Activated CD4-positive, alpha-beta T cell treated with anti-CD3 and anti-CD28 coated beads for 48 hours (primary cell): ENCODE measurements around the gene C1QTNF4.
A peak's percentile ranks its signal among the peaks of the same experiment; 100 is the strongest.
"Not testable (repeated sequence)": the region's sequence is repeated elsewhere in the genome, so short reads cannot be mapped to it uniquely, and the experiment has no call there.

Experiments
- DNase-seq: peaks from one replicate; pipeline ENCODE4 v3.0.0-alpha.2; 2020

C1QTNF4 gene

DNA sequence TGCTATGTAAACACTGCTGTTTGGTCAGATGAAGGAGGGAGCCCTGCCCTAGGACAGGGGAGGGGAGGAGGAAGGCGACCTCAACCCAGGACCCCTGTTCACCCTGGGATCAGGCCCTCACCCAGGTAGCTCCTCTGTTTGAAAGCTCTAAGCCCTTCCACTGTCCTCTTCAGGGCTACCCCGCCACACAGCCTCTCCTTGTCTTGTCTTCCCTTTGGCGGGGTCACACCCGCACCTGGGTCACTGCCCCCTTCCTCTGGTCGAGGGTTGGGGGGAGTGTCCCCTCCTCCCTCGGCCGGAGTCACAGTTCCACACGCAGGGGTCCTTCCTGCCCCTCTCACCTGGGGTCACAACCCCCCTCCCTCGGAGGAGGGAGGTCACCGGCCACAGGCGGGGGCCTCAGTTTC, 29.3 kb downstream of the C1QTNF4 start:
- no peak for DNase-seq

DNA sequence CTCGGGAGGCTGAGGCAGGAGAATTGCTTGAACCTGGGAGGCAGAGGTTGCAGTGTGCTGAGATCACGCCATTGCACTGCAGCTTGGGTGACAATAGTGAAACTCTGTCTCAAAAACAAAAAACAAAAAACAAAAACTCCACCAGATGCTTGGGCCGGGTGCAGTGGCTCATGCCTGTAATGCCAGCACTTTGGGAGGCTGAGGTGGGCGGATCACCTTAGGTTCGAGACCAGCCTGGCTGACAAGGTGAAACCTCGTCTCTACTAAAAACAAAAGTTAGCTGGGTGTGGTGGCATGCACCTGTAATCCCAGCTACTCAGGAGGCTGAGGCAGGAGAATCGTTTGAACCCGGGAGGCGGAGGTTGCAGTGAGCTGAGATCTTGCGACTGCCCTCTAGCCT, 29.8 kb downstream of the C1QTNF4 start:
- not testable (repeated sequence) for DNase-seq

DNA sequence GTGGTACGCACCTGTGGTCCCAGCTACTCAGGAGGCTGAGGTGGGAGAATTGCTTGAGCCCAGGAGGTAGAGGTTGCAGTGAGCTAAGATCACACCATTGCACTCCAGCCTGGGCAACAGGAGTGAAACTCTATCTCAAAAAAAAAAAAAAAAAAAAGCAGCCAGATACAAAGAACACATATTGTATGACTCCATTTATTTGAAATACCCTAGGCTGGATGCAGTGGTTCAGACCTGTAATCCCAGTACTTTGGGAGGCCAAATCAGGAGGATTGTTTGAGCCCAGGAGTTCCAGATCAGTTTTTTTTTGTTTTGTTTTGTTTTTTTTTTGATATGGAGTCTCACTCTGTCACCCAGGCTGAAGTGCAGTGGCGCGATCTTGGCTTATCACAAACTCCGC, 31.8 kb downstream of the C1QTNF4 start:
- DNase-seq = not testable (repeated sequence)

DNA sequence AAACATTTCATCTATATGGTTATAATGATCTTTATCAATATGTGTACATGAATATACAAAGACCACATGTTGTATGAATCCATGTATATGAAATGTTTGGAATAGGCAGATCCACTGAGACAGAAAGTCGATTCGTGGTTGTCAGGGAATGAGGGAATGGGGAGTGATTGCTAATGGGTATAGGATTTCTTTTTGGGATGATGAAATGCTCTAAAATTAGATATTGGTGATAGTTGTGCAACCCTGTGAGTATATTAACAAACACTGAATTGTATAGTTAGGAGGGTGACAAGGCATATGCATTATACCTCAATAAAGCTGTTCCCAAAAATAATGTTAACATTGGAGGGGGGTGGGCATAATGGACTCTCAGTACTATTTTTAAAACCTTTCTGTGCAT, 33.8 kb downstream of the C1QTNF4 start:
- no peak for DNase-seq

DNA sequence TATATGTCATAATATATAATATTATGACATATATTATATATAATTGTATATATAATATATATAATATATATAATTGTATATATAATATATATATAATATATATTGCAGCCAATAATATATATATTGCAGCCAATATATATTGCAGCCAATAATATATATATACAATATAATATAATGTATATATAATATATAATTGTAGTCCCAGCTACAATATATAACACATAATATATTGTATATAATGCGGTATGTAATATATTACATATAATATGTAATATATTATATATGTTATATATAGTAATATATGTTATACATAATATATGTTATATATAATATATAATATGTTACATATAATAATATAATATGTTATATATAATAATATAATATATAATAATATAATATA, 35.5 kb downstream of the C1QTNF4 start:
- DNase-seq = no peak

DNA sequence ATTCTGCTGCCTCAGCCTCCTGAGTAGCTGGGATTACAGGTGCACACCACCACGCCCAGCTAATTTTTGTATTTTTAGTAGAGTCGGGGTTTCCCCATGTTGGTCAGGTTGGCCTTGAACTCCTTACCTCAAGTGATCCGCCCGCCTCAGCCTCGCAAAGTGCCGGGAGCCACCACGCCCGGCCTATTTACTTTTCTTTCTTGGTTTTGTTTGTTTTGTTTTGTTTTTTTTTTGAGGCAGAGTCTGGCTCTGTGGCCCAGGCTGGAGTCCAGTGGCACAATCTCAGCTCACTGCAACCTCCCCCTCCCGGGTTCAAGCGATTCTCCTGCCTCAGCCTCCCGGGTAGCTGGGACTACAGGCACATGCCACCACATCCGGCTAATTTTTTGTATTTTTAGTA, 37.2 kb downstream of the C1QTNF4 start:
- not testable (repeated sequence) for DNase-seq

DNA sequence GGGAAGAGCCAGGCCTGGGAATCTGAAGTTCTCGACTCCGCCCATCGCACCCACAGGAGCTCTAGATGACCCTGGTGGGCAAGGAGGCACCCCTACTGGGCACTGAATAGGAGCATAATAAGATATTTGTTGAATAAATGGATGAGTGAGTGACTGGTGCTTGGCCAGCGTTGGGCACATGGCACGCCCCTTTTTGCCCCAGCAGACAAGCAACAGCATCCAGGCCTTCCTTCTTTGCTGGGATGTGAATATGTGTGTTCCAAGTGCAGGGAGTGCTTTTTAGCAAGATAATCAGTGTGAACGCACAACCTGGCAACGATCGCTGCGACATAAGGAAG, 40.8 kb downstream of the C1QTNF4 start:
- no peak for DNase-seq

DNA sequence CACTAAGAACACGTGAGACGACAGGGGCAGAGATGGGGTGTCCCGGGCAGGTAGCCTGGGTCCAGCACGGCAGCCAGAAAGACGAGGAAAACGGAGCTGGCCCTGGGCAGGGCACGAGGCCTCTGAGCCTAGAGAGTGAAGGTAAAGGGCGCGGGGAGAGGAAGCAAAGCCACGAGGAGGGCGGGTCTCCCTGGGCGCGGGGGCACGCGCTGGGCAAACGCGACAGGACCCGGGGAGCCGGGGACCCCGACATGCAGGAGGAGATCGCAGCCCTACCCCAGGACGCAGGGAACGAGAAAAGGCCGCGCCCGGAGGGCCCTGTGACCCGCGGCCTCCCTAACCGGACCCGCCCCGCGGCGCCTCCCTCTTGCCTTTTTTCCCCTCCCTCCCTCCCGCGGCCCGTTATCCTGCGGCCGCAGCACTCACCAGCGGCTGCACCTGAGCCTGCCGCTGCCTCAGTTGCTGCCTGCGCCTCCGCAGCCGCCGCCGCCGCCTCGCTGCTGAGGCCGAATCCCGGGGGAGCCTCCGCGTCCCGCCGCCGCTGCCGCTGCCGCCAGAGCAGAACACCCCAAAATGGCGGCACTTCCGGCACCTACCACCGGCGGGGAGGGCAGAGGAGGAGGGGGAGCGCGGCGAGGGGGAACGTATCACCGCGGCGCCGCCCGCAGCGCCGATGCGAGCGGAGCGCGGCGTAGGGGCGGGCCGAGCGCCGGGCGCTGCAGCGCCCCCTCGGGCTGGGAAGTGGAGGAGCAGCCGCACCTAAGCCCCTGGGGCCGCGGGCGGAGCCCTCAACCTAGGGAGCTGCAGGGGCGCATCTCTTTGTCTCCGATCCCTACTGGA, 41.4 kb downstream of the C1QTNF4 start, which contains the start of gene CELF1:
TSS of gene CELF1 (minus strand) at position 567 of the 840 bp plus-strand sequence. CDS start 53,609 bp downstream, outside the sequence.
- peak; percentile 94 for DNase-seq

DNA sequence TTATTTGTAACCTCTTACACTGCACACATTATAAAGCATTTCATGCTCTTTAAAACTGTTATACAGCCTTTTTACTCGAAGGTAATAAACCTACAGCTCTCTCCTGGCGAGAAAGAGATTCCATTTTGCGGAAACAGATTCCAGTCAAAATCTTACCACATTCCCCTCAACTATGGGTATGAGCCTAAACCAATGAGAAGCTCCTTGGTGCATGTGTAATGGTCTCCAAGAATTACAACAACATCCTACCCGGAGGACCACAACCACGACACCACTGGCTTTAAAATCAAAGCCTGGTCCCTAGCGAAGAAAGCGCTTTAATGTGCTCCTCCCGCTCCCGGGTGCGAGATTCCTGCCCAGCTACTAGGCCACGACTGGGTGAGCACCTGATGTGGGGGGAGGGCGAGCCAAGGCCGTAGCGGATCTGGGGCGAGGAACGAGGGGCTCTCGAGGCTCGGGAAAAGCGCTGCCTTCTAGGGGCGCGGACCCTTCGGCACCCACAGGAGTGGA, 42.1 kb downstream of the C1QTNF4 start:
- DNase-seq = peak; percentile 43

DNA sequence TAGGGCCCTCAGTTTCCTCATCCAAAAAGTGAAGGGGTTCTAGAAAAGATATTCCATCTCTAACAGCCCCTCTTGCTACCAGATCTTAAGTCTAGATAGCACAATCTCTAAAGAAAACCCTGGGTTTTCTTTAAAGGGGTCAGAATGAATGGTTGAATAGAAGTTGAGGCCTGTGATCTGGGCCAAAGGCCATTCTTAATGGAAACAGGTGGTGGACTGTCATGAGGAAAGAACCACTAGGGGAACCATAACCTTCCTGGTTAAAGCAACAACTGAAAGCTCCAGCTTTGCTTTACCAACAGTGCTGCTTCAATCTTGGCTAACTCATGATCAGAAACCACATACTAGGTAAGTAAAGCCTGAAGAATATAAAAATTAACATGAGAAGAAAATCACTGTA, 43.1 kb downstream of the C1QTNF4 start:
- DNase-seq = no peak

DNA sequence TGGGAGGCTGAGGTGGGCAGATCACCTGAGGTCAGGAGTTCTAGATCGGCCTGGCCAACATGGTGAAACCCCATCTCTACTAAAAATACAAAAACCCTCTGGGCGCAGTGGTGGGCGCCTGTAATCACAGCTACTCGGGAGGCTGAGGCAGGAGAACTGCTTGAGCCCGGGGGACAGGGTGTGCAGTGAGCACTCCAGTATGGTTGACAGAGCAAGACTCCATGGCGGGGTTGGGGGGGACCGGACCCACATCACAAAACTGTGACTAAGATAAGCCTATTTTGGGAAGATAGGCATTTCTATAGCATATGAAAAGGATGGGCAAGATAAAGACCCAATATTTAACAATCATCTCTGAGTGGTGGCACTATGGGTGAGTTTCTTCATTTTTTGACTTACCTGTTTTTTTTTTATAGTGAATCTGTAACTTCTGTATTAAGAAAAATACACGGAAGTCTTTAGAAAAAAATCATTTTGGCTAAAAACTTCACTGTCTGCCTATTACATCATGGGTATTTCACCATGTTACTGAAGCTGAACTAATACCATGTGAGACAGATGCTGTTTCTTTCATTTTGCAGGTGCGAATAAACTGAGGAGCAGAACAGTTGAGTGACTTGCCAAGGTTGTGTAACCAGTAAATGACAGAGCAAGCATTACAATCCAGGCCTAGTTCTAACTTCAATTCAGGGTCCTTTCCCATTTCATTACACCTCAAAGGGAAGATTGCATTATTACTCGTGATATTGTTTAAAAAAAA, 43.7 kb downstream of the C1QTNF4 start:
- DNase-seq = peak; percentile 11

DNA sequence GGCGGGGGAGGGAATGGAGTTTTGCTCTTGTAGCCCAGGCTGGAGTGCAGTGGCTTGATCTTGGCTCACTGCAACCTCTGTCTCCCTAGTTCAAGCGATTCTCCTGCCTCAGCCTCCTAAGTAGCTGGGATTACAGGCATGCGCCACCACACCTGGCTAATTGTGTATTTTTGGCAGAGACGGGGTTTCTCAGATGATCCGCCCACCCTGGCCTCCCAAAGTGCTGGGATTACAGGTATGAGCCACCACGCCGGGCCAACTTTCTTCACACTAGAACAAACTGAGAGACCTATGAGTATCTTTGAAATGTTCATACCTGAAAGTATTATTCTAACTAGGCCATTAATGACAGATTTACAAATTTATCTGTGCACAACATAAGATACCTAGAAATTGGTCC, 47.9 kb downstream of the C1QTNF4 start:
- not testable (repeated sequence) for DNase-seq

DNA sequence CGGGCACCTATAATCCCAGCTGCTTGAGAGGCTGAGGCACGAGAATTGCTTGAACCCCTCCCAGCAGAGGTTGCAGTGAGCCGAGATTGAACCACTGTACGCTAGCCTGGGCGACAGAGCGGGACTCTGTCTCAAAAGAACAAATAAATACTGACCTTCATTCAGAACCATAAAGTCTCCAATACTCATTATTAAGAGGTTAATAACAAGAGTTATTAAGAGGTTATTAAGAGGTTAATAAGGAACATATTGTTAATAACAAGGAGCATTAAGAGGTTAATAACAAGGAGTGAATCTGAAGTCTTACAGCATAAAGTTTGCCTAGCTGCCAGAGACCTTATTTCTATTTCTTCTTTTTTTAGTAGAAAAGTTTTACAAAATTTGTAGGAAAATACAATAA, 48.9 kb downstream of the C1QTNF4 start:
- no peak for DNase-seq

DNA sequence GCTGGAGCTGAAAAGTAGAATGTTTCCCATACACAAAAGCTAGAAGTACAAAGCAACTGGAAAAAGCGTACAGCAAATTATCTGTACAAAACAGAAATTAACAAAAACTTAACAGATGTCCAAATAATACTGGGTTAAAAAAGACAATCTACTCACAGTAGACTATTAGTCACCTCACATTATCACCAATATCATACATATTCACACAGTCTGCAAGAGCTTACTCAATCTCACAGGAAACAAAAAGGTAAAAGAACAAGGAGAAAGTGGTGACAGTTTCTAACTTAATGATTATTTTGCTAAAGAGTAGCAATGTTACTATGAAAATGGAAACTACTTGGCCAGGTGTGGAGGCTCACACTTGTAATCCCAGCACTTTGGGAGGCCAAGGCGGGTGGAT, 53.1 kb downstream of the C1QTNF4 start:
- no peak for DNase-seq

DNA sequence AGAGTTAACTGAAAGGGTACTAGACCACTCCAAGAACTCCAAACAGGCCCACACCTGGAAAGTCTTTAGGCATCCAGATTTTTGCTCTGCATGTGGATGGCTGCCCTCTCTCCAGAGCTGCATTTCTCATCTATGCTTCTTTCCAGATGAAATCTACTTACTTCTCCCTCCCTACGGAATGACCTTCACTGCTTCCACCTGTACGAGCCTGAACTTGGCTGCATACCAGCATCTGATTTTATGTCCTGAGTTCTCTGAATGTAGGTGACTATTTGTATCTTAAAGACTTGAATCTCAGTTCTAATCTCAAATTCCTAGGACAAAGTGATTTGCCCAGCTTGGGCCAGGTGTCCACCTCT, 54.6 kb downstream of the C1QTNF4 start:
- DNase-seq = no peak
